ENCODE results near the gene LCOR.

DNA sequence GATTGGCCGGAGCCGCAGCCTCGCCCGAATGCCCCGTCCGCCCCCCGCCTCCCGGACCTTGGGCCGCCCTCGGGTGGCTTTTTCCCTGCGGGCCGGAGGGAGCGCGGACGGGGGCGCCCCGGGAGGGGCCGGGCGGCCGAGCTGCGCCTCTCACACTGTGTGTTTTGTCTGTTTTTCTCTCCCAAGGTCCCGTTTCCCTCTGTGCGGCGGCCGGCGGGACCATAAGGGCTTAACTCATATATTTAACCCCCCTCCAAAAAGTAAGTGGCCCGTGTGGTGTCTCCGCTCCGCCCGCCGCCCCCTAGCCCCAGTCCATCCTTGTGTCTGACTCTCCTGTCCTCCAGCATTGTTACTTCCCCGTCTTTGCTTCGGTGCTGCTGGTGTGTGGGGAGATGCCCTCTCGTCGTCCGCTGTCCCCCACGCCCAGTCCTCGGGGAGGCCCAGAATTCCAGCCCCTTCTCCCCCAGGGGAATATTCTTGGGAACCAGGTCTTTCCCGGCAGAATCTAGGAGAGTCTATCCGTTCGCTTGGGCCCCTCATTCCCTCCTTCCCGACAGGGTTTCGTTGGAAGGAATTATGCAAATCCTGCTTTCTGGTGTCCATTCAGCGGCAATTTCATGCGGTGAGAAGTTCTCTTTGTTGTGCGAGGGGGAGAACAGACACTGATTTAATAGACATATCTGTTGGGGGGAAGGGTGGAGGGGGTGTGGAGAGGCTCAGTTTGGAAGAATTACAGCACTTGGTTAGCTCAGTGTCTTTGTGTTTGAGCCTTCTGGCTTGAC lies 1.3 kb downstream of the LCOR start:
- no peak for TF ChIP-seq CTCF (IDR thresholded peaks at IDR 0.05 in 4 of 5, conservative IDR thresholded peaks at IDR 0.05 in 1 of 5)
- no peak for TF ChIP-seq POLR2A (IDR thresholded peaks at IDR 0.05)
